Gastroesophageal sphincter (tissue), 3 donors: ENCODE data around the gene HRH1.

Source experiments
- CTCF ChIP-seq, 4 experiments: fragments of 200-600 bp in 2 of 4; fragments of 450-650 bp in 2 of 4; sonication (generic) in 1 of 4; IDR thresholded peaks; one replicate each; pipeline ENCODE4 v1.5.1; 2017 to 2019; ENCODE audit warnings: antibody characterized with exemption in 4 of 4, mild to moderate bottlenecking in 2 of 4, moderate library complexity in 2 of 4
- EP300 ChIP-seq: sonication (generic); formaldehyde crosslinking; IDR thresholded peaks from one replicate; pipeline ENCODE4 v1.6.1; 2017; ENCODE audit warnings: antibody characterized with exemption, mild to moderate bottlenecking

GRCh38 chr3:11273891-11274291 lies 119.6 kb downstream of the HRH1 start:
- TF ChIP-seq EP300 (no peak), CTCF (IDR thresholded peaks at IDR 0.05) (no peak)
